Stomach (tissue), 9 donors: ENCODE results near the gene MAP3K14. TPM values are rescaled to one million over a fixed set of nuclear protein-coding genes. Genes with fewer than 3 reads are reported as not detected.
"Not testable (repeated sequence)": the region's sequence is repeated elsewhere in the genome, so short reads cannot be mapped to it uniquely, and the experiment has no call there.

ENCODE experiments used
- DNase-seq, 2 donors: peaks; one replicate each; pipeline versions ENCODE4 v3.0.0 to v3.0.0-alpha.2; 2013 to 2019
- H3K27ac ChIP-seq, 5 donors: fragments of 200-600 bp in 4 of 5; sonication (generic) in 4 of 5; one replicate each; pipeline ENCODE4 v1.5.1; 2013 to 2019; ENCODE audit warnings: mild to moderate bottlenecking in 1 of 5, moderate library complexity in 1 of 5
- H3K27me3 ChIP-seq, 3 donors: fragments of 200-600 bp; sonication (generic); one replicate each; pipeline ENCODE4 v1.5.1; 2017 to 2019; ENCODE audit warnings: mixed run types in 1 of 3
- H3K36me3 ChIP-seq, 4 donors: fragments of 200-600 bp; sonication (generic); 1 replicate in 3 of 4; 2 replicates in 1 of 4; pipeline ENCODE4 v1.5.1; 2016 to 2019
- H3K4me1 ChIP-seq, 4 donors: fragments of 200-600 bp; sonication (generic); one replicate each; pipeline ENCODE4 v1.5.1; 2016 to 2019
- H3K4me3 ChIP-seq, 4 donors: fragments of 200-600 bp; sonication (generic) in 3 of 4; one replicate each; pipeline ENCODE4 v1.5.1; 2016 to 2019; ENCODE audit warnings: mild to moderate bottlenecking in 1 of 4
- H3K9me3 ChIP-seq, 4 donors: fragments of 200-600 bp; sonication (generic); one replicate each; pipeline ENCODE4 v1.5.1; 2016 to 2019
- CTCF ChIP-seq, 7 experiments: fragments of 450-650 bp in 4 of 7; fragments of 200-600 bp in 3 of 7; sonication (generic) in 3 of 7; IDR thresholded peaks; one replicate each; pipeline ENCODE4 v1.5.1; 2016 to 2019; ENCODE audit warnings: antibody characterized with exemption in 7 of 7, control low read depth in 2 of 7, mild to moderate bottlenecking in 1 of 7
- EP300 ChIP-seq: sonication (generic); formaldehyde crosslinking; IDR thresholded peaks from one replicate; pipeline ENCODE4 v1.6.1; 2017; ENCODE audit warnings: antibody characterized with exemption
- POLR2A ChIP-seq, 4 donors: fragments of 450-650 bp; IDR thresholded peaks; one replicate each; pipeline ENCODE4 v1.6.1; 2016; ENCODE audit warnings: antibody characterized with exemption in 4 of 4, control low read depth in 2 of 4, mild to moderate bottlenecking in 1 of 4, moderate library complexity in 1 of 4
- POLR2AphosphoS5 ChIP-seq, 3 donors: sonication (generic); formaldehyde crosslinking; IDR thresholded peaks; one replicate each; pipeline ENCODE4 v1.6.1; 2016; ENCODE audit warnings: antibody characterized with exemption in 3 of 3
- WGBS, 5 donors: extraction: QIAGEN DNeasy Blood & Tissue Kit in 3 of 5; methylation state at CpG; one replicate each; pipeline versions ENCODE4 v1.1.5 to v1.1.7; 2013 to 2018; 5-methylcytosine and 5-hydroxymethylcytosine counted together
- intact Hi-C: fragments of 100-400 bp; cut with DNase I; formaldehyde crosslinking; loops from one replicate; pipeline ENCODE4 v1.15.1; 2023; ENCODE audit warnings: low total_unique reads
- polyA plus RNA-seq, 3 donors: library from polyadenylated mRNA; stranded (reverse); fragments of 200-250 nt; gene quantifications; one replicate each; pipeline ENCODE4 v1.2.3, GENCODE V29; 2013
- total RNA-seq, 5 donors: library from RNA; depleted of rRNA; stranded (reverse); fragments of >200 nt; gene quantifications; one replicate each; pipeline versions ENCODE4 v1.1.0 to v1.2.3, GENCODE V29; 2014 to 2016
- donor health status: healthy with polysubstance abuse.
- donor health status: Bipolar disorder and iron deficiency.
- donor health status: healthy.

The MAP3K14 gene
- total and polyA plus RNA-seq, 8 donors: 1.2 to 17.7 (median 8.1) TPM

- peak overlapping the region; percentile 71 to 96 (median 83) for H3K27ac ChIP-seq
- 43 to 53% (median 49%) methylated on average over 10 of the region's 10 CpGs for WGBS, 5 donors
- H3K4me1 ChIP-seq: peaks cover 69 to 98% (median 85%) of the 10 kb centered on the region in 4 donors
- H3K4me3 ChIP-seq: peak overlapping the region in 1 of 4 donors; percentile 7
- no peaks in the 10 kb centered on the region for H3K9me3 ChIP-seq
- no peaks in the 10 kb centered on the region for H3K27me3 ChIP-seq
- no peaks in the 10 kb centered on the region for H3K36me3 ChIP-seq
- intact Hi-C loops: no loop called here
- TF ChIP-seq POLR2AphosphoS5 (IDR thresholded peaks at IDR 0.05): peak in 2 of 3 donors; percentile 55 to 84
- no peak for TF ChIP-seq POLR2A (IDR thresholded peaks at IDR 0.05)
- TF ChIP-seq EP300: no peak
- TF ChIP-seq CTCF (IDR thresholded peaks at IDR 0.05): no peak
- DNase-seq: peak in 1 of 2 donors; percentile 46
These were observed 14.1 kb downstream of the MAP3K14 start for GRCh38 chr17:45302649-45303173.

GRCh38 chr17:45302220-45302619 is 14.6 kb downstream of the MAP3K14 start:
- Histone ChIP-seq H3K4me1 (peaks cover 66 to 98% (median 85%) of the 10 kb centered on the region in 4 donors), H3K27ac (peak overlapping the region; percentile 71 to 96 (median 83))
- H3K9me3 ChIP-seq, H3K36me3 ChIP-seq, H3K4me3 ChIP-seq, H3K27me3 ChIP-seq, intact Hi-C loops, DNase-seq: not testable (repeated sequence)
- WGBS, 5 donors: 64 to 78% (median 71%) methylated on average over 9 of the region's 9 CpGs

GRCh38 chr17:45301674-45302073 is 15.1 kb downstream of the MAP3K14 start:
- intact Hi-C loops: no loop called here
- Histone ChIP-seq H3K27me3 (no peaks in the 10 kb centered on the region), H3K4me1 (peaks cover 66 to 98% (median 85%) of the 10 kb centered on the region in 4 donors), H3K9me3 (no peaks in the 10 kb centered on the region), H3K36me3 (no peaks in the 10 kb centered on the region), H3K4me3 (no peak overlapping the region), H3K27ac (peak overlapping the region in 4 of 5 donors; percentile 71 to 96 (median 90))
- no peak for TF ChIP-seq POLR2A (IDR thresholded peaks at IDR 0.05)
- TF ChIP-seq POLR2AphosphoS5 (IDR thresholded peaks at IDR 0.05): no peak
- TF ChIP-seq CTCF (IDR thresholded peaks at IDR 0.05): no peak
- no peak for TF ChIP-seq EP300
- WGBS, 5 donors: 88 to 99% (median 94%) methylated on average over 4 of the region's 4 CpGs
- no peak for DNase-seq

GRCh38 chr17:45300060-45300751 is 16.6 kb downstream of the MAP3K14 start:
- peak overlapping the region in 4 of 5 donors; percentile 50 to 88 (median 72) for H3K27ac ChIP-seq
- intact Hi-C loops: no loop called here
- no peaks in the 10 kb centered on the region for H3K9me3 ChIP-seq
- no peaks in the 10 kb centered on the region for H3K27me3 ChIP-seq
- no peak for DNase-seq
- no peak for TF ChIP-seq POLR2A (IDR thresholded peaks at IDR 0.05)
- TF ChIP-seq CTCF (IDR thresholded peaks at IDR 0.05): no peak
- no peak for TF ChIP-seq EP300
- TF ChIP-seq POLR2AphosphoS5 (IDR thresholded peaks at IDR 0.05): no peak
- WGBS, 5 donors: 59 to 71% (median 63%) methylated on average over 7 of the region's 7 CpGs
- H3K4me1 ChIP-seq: peaks cover 67 to 98% (median 85%) of the 10 kb centered on the region in 4 donors
- H3K36me3 ChIP-seq: no peaks in the 10 kb centered on the region
- H3K4me3 ChIP-seq: no peak overlapping the region

GRCh38 chr17:45299361-45299760 is 17.5 kb downstream of the MAP3K14 start:
- intact Hi-C loops: no loop called here
- Histone ChIP-seq H3K4me1 (peaks cover 73 to 99% (median 86%) of the 10 kb centered on the region in 4 donors), H3K27ac (peak overlapping the region in 4 of 5 donors; percentile 50 to 88 (median 72)), H3K27me3 (no peaks in the 10 kb centered on the region), H3K36me3 (no peaks in the 10 kb centered on the region), H3K4me3 (no peak overlapping the region), H3K9me3 (no peaks in the 10 kb centered on the region)
- TF ChIP-seq CTCF (IDR thresholded peaks at IDR 0.05): no peak
- no peak for TF ChIP-seq EP300
- no peak for TF ChIP-seq POLR2AphosphoS5 (IDR thresholded peaks at IDR 0.05)
- no peak for TF ChIP-seq POLR2A (IDR thresholded peaks at IDR 0.05)
- DNase-seq: peak in 1 of 2 donors; percentile 74
- 41 to 69% (median 63%) methylated on average over 2 of the region's 2 CpGs for WGBS, 5 donors
